ENCODE measurements around the gene ARMC9.

- no peak for TF ChIP-seq CTCF (IDR thresholded peaks at IDR 0.05)
- TF ChIP-seq POLR2AphosphoS5 (IDR thresholded peaks at IDR 0.05) = no peak
Observed at GRCh38 chr2:231367178-231367577, 168.7 kb downstream of the ARMC9 start.
